ENCODE results near the gene SAP30BP. TPM values are rescaled to one million over a fixed set of nuclear protein-coding genes. Genes with fewer than 3 reads are reported as not detected.

Gene SAP30BP
- total RNA-seq, 1 donor from 2014 or later, result 75.8 TPM

DNA sequence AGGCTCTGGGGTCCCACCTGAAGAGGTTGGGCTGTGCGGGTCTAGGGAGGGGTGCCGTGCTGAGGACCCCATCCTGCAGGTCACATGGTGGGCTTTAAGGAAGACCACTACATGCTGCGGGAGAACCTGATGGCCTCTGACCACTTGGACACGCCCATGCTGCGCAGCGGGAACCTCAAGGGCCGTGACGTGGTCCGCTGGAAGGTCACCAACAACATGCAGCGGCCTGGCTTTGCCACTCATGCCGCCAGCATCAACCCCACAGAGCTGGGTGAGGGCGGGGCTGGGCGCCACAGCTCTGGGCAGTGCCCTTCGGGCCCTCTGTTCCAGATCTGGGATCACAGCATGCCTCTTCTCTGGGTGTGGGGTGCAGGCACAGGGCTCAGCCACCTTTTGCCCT lies 72.7 kb downstream of the SAP30BP start:
- Mint-ChIP-seq H3K4me1 (peaks cover 6% of the 10 kb centered on the region), H3K27ac (no peak overlapping the region)
- H3K36me3 ChIP-seq, result no peaks in the 10 kb centered on the region

DNA sequence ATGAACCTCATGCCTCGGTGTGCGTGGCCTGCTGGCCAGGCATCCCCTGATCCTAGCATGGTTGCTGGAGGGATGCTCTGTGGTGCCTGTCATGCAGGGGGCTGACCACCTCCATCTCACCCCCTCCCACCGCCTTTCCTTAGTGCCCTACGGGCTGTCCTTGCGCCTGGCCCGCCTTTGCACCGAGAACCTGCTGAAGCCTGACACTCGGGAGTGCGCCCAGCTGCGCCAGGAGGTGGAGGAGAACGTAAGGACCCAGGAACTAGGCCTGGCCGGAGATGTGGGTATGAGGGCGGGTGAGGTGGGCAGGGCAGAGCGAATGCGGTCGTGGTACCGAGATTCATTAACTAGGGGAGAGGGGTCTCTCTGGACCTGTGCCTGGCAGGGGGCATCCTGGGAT lies 73.1 kb downstream of the SAP30BP start:
- Histone ChIP-seq H3K4me3 (no peak overlapping the region), H3F3A (ENCODE audit: low read depth) (no peaks in the 10 kb centered on the region), H3K9ac (no peak overlapping the region), H3K27me3 (no peaks in the 10 kb centered on the region), H3K9me3 (ENCODE audit: low read depth) (no peaks in the 10 kb centered on the region), H2AFZ (replicated peaks) (no peak overlapping the region), H3K79me2 (ENCODE audit: low read depth) (no peaks in the 10 kb centered on the region), H3K4me1 (no peaks in the 10 kb centered on the region), H3K4me2 (no peak overlapping the region), H4K20me1 (ENCODE audit: low read depth) (no peaks in the 10 kb centered on the region), H3K27ac (no peak overlapping the region), H3K36me3 (no peaks in the 10 kb centered on the region)
- no peak for DNase-seq (ENCODE audit: low spot score)
- Mint-ChIP-seq H3K4me3 (no peak overlapping the region), H3K4me1 (peaks cover 6% of the 10 kb centered on the region), H3K36me3 (no peaks in the 10 kb centered on the region), H3K9me3 (no peaks in the 10 kb centered on the region), H3K27ac (no peak overlapping the region), H3K27me3 (ENCODE audit: insufficient read depth, low read depth) (peaks cover 3% of the 10 kb centered on the region)
- TF ChIP-seq, protein P1, sequence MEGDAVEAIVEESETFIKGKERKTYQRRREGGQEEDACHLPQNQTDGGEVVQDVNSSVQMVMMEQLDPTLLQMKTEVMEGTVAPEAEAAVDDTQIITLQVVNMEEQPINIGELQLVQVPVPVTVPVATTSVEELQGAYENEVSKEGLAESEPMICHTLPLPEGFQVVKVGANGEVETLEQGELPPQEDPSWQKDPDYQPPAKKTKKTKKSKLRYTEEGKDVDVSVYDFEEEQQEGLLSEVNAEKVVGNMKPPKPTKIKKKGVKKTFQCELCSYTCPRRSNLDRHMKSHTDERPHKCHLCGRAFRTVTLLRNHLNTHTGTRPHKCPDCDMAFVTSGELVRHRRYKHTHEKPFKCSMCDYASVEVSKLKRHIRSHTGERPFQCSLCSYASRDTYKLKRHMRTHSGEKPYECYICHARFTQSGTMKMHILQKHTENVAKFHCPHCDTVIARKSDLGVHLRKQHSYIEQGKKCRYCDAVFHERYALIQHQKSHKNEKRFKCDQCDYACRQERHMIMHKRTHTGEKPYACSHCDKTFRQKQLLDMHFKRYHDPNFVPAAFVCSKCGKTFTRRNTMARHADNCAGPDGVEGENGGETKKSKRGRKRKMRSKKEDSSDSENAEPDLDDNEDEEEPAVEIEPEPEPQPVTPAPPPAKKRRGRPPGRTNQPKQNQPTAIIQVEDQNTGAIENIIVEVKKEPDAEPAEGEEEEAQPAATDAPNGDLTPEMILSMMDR (IDR thresholded peaks at IDR 0.05), result no peak
- TF ChIP-seq EZH2phosphoT487 (IDR thresholded peaks at IDR 0.05) (no peak), EZH2 (IDR thresholded peaks at IDR 0.05) (no peak)

More for the DNA sequence above, 72.7 kb downstream of the SAP30BP start:
- no peaks in the 10 kb centered on the region for H4K20me1 ChIP-seq (ENCODE audit: low read depth)
- no peak overlapping the region for H3K4me2 ChIP-seq
- no peak overlapping the region for H3K4me3 Mint-ChIP-seq
- H3K27ac ChIP-seq, result no peak overlapping the region
- peaks cover 3% of the 10 kb centered on the region for H3K27me3 Mint-ChIP-seq (ENCODE audit: insufficient read depth, low read depth)
- H3K79me2 ChIP-seq (ENCODE audit: low read depth), result no peaks in the 10 kb centered on the region
- no peak overlapping the region for H2AFZ ChIP-seq (replicated peaks)
- H3K9me3 ChIP-seq (ENCODE audit: low read depth), result no peaks in the 10 kb centered on the region
- no peaks in the 10 kb centered on the region for H3K36me3 Mint-ChIP-seq
- H3K4me1 ChIP-seq, result no peaks in the 10 kb centered on the region
- H3K4me3 ChIP-seq, result no peak overlapping the region
- no peak overlapping the region for H3K9ac ChIP-seq
- H3F3A ChIP-seq (ENCODE audit: low read depth), result no peaks in the 10 kb centered on the region
- TF ChIP-seq EZH2phosphoT487 (IDR thresholded peaks at IDR 0.05), result no peak
- TF ChIP-seq, protein P1 (IDR thresholded peaks at IDR 0.05), result no peak
- TF ChIP-seq EZH2 (IDR thresholded peaks at IDR 0.05), result no peak
- H3K9me3 Mint-ChIP-seq, result no peaks in the 10 kb centered on the region
- no peaks in the 10 kb centered on the region for H3K27me3 ChIP-seq
- no peak for DNase-seq (ENCODE audit: low spot score)

DNA sequence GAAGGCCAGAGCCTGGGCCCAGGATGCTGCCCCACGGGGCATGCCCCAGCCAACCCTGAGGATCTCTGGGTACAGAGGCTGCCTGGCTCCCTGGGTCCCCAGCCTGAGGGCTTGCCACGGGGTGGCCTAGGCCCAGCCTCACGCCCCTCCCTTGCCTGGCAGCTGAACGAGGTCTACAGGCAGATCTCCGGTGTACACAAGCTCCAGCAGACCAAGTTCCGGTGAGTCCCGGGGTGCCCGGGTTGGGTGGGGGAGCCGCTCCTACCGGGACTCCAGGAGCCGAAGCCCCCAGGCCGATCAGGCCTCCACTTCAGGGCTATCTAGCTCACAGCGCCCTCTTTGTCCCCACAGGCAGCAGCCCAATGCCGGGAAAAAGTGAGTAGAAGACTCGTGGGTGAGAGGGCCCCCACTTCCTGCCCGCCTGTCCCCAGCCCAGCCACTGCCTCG lies 73.5 kb downstream of the SAP30BP start:
- Histone ChIP-seq H3K4me1 (no peaks in the 10 kb centered on the region), H3K27me3 (no peaks in the 10 kb centered on the region), H3K4me3 (no peak overlapping the region), H2AFZ (replicated peaks) (no peak overlapping the region), H3K79me2 (ENCODE audit: low read depth) (no peaks in the 10 kb centered on the region), H3F3A (ENCODE audit: low read depth) (no peaks in the 10 kb centered on the region), H3K4me2 (no peak overlapping the region), H3K9ac (no peak overlapping the region), H3K27ac (no peak overlapping the region), H3K36me3 (no peaks in the 10 kb centered on the region), H3K9me3 (ENCODE audit: low read depth) (no peaks in the 10 kb centered on the region), H4K20me1 (ENCODE audit: low read depth) (no peaks in the 10 kb centered on the region)
- no peak for DNase-seq (ENCODE audit: low spot score)
- no peak overlapping the region for H3K4me3 Mint-ChIP-seq
- peaks cover 6% of the 10 kb centered on the region for H3K4me1 Mint-ChIP-seq
- TF ChIP-seq EZH2phosphoT487 (IDR thresholded peaks at IDR 0.05) (no peak), EZH2 (IDR thresholded peaks at IDR 0.05) (no peak)
- TF ChIP-seq, protein P1 (IDR thresholded peaks at IDR 0.05), result no peak
- peaks cover 3% of the 10 kb centered on the region for H3K27me3 Mint-ChIP-seq (ENCODE audit: insufficient read depth, low read depth)
- H3K27ac Mint-ChIP-seq, result no peak overlapping the region
- no peaks in the 10 kb centered on the region for H3K9me3 Mint-ChIP-seq
- H3K36me3 Mint-ChIP-seq, result no peaks in the 10 kb centered on the region

All from neural progenitor cell (in vitro differentiated cells).